Kidney tubule cell (primary cell): Measurements from ENCODE around the gene TRIM2.
"Not testable (repeated sequence)": the region's sequence is repeated elsewhere in the genome, so short reads cannot be mapped to it uniquely, and the experiment has no call there.

Experiments
- DNase-seq: peaks from one replicate; pipeline ENCODE4 v3.0.0-alpha.2; 2018; ENCODE audit warnings: low spot score

The TRIM2 gene

DNA sequence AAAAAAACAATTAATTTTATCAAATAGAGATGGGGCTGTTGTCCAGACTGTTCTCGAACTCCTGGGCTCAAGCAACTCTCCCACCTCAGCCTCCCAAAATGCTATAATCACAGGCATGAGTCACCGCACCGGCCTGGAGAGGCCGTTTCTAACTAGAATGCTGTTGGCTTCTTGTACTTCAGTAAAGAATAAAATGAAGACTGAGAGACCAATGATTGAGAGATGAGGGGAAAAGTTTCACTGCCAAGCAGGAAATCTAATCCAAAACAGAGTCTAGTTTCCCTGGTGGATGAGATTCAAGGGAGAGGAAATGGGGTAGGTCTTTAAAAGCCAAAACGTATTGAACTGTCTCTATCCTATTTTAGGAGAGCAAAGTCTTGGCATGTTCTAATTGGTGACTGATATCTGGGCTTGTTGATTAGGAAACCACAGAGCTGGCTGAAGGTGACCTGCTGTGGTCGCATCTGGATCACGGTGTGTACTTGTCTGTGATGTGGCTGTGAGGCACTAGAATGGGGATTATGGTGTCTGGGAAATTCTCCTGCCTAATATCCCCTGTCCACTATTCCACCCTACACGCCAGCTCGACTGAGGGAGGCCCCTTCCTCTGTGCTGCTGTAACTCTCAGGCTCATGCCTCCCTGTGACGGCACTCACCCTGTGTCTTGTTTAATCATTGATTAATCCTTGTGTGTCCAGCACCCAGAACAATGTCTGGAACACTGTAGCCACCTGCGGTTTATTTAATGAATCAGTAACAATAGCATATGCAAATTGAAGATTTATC, 15.0 kb upstream of the TRIM2 start:
- peak; percentile 91 for DNase-seq

DNA sequence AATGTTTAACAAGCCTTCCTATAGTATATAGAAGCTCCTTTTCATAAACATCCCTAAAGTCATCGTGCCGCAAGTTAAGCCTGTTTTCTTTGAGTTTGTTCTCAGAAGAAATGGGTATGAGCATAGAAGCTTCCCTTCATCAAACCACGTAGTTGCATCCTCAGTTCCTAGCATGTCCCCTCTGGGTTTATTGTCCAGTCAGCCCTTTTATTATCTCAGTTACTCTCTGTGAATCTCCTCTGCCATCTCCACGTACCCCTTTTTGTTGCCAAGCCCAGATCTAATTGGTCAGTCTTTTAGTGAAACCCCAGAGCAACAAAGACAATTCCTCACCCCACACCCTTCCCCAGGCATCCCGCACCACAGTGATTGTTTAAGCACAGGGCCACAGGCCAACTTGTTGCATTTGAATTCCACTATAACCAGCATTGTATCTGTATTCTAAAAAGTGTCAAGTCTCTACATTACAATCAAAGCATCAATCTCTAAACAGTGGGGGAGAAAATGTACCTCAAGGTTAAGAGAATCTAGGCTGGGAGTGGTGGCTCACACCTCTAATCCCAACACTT, 12.4 kb upstream of the TRIM2 start:
- no peak for DNase-seq

GRCh38 chr4:153197301-153197700, 6.9 kb upstream of the TRIM2 start:
- DNase-seq = no peak

- no peak for DNase-seq
Measured at GRCh38 chr4:153198719-153199118, 5.5 kb upstream of the TRIM2 start.

DNA sequence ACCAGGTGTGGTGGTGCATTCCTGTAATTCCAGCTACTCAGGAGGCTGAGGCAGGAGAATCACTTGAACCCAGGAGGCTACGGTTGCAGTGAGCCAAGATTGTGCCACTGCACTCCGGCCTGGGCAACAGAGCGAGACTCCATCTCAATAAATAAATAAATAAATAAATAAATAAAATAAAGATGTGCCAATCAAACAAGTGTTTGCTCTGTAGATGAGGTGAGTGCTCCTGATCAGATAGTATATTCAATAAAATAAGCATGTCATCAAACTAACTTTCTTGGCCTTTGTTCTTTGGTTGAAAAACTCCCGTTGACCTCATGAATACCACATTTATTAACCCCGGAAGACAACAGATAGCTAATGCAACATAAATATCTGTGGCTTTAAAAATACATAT, 497 bp upstream of the TRIM2 start:
- not testable (repeated sequence) for DNase-seq

GRCh38 chr4:153204728-153205648, 745 bp downstream of the TRIM2 start:
- peak; percentile 87 for DNase-seq

DNA sequence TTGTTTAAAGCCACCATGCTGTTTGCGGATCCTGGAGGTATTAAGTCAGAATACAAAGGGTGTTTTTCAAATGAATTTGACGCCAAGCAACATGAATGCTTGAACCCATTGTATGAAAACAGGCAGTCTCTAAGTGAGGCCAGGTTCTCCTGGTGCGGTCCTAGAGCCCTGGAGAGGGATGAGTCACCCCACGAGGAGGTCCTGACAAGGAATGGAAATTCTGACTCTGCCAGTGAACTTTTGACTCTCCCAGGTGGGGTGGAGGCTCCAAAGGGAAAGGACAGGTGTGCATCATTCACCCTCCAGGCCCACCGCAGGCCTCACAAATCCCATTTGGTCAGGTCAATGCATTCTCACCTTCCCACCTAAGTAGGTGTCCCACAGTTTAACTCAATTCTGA, 1.5 kb downstream of the TRIM2 start:
- peak; percentile 92 for DNase-seq

- DNase-seq = no peak
Measured at GRCh38 chr4:153206534-153206933, 2.3 kb downstream of the TRIM2 start.

DNA sequence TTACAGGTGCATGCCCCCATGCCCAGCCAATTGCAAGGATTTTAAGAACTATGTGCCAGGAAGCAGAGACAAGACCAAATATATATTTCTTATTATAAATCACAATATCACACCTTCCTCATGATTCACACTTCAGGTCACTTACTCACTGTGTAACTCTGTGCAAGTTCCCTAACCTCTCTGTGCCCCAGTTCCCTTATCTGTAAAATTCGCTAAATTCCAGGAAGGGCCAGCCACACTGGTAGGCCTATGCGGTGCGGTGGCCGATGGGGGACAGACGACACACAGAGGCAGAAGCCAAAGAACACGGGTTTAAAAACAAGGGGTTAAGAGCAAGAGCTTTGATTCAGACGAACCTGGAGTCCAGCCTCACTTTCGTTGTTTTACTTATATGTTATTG, 2.8 kb downstream of the TRIM2 start:
- DNase-seq = no peak

GRCh38 chr4:153207567-153207966, 3.3 kb downstream of the TRIM2 start:
- peak; percentile 57 for DNase-seq

DNA sequence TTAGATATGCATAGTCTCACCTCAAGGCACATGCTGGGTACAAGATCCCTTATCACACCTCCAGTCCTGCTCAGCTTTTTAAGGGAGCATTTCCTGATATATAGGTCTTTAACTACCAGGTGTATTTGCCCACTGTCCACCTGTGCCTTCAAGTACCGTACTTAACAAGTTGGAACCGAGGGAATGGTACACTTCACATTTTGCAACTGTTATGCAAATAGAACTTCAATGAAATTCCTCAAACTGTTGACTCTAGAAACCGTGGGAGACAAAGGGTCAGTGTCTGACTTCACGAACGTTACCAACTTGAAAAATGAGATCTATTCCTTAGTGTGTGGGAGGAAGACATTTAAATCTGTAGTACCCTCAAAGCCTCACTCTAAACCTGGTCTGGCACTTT, 5.2 kb downstream of the TRIM2 start:
- no peak for DNase-seq

DNA sequence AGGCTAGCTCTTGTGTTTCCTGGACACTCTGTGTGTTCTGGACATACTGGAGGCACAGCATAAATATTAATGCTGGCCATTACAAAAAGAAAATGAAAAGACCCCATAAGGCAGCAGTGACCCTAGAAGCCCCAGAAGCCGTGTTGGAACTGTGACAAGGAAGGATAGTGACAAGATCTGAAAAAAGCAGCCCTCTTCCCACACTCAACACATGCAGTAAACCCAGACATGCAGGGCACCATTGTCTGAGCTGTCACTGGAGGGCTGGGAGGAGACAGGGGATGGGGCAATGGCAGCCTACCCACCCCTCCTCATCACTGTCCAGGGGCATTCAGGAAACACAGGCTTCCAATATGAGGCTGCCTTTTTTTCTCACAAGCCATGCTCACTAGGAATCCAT, 6.5 kb downstream of the TRIM2 start:
- no peak for DNase-seq

DNA sequence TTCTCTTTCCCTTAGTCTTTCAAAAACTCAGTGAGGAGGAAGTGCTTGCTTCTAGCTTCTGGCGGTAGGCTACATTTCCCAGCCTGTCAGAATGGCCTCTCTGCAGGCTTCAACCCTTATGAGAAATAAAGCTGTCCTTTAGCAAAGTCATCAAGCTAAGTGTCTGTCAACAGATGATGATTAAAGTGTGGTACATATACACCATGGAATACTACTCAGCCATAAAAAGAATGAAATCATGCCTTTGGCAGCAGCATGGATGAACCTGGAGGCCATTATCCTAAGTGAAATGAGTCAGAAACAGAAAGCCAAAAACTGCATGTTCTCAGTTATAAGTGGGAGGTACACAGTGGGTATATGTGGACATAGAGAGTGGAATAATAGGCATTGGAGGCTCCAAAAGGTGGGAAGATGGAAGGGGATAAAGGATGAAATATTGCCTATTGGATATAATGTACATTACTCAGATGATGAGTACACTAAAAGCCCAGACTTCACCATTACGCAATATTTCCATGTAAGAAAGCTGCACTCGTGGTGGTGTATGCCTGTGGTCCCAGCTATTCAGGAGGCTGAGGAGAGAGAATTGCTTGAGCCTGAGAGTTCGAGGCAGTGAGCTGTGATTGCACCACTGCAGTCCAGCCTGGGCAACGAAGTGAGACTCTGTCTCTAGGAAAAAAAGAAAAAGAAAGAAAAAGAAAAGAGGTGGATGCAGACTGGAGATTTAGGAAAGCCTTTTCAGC, 7.9 kb downstream of the TRIM2 start:
- peak; percentile 30 for DNase-seq

DNA sequence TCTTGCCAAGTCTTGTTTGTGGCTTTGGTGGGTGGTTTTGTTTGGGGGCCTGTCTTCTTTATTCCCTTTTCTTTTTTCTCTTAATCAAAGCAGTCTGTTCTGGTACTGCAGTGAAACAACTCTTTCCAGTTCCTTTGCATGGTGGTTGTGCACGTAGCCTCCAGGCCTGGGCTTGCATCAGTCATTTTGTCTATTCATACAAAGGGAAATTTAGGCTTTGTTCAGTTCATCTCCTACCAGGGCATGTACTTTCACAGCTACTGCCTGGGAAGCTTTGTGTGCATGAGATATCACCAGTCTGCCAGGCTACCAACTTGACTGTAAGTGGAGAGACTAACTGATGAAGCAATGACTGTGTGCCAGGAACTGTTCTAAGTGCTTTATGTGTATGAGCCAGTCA, 8.5 kb downstream of the TRIM2 start:
- DNase-seq = no peak

DNA sequence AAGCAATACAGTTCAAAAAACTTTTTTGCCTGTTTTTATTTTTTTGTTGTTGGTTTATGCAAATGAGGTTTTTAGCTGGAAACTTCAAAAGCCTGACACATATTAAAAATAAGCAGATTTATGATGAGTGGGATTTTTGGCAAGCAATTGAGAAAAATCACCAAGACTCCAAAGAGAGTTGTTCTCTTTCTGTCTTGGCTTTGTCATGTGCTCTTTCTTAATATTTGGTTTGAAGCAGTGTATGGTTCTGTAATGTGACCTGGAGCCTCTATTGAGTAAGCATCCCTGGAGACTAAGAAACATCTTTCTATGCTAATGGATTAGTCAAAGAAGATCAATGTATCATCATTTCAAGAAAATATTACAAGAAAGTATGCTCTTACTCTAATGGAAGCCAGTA, 11.7 kb downstream of the TRIM2 start:
- no peak for DNase-seq

DNA sequence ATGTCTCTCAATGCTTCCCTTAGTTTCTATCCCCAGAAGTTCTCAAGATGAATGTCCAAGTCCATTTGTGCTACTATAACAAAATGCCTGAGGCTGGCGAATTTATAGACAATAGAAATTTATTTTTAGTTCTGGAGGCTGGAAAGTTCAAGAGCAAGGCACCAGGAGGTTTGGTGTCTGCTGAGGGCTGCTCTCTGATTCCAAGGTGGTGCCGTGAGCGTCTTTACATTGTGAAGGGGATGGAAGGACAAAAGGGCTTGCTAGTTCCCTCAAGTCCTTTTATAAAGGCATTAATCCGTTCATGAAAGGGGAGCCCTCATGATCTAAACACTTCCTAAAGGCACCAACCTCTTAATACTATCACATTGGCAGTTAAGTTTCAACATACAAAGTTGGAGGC, 12.3 kb downstream of the TRIM2 start:
- no peak for DNase-seq

DNA sequence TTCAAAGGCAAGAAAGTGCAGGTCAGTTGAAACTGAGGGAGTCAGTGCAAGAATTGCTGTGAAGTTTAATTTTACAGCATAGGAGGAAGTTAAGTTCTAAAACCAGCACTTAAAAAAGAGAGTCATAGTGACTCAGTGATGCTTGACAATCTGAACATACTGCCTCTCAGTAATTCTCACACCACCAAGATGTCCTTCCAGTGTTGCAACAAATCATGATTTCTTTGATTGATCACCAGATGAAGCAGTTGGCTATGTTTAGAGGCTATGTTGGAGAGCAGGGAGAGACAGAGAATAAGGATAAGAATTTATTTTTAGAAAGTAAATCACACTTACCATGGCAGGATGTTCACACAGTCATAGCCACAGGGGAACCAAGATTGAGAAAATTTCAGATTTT, 13.2 kb downstream of the TRIM2 start:
- DNase-seq = peak; percentile 57

GRCh38 chr4:153218961-153219360, 14.7 kb downstream of the TRIM2 start:
- no peak for DNase-seq

- DNase-seq = no peak
Measured at GRCh38 chr4:153220682-153221395, 16.6 kb downstream of the TRIM2 start.

DNA sequence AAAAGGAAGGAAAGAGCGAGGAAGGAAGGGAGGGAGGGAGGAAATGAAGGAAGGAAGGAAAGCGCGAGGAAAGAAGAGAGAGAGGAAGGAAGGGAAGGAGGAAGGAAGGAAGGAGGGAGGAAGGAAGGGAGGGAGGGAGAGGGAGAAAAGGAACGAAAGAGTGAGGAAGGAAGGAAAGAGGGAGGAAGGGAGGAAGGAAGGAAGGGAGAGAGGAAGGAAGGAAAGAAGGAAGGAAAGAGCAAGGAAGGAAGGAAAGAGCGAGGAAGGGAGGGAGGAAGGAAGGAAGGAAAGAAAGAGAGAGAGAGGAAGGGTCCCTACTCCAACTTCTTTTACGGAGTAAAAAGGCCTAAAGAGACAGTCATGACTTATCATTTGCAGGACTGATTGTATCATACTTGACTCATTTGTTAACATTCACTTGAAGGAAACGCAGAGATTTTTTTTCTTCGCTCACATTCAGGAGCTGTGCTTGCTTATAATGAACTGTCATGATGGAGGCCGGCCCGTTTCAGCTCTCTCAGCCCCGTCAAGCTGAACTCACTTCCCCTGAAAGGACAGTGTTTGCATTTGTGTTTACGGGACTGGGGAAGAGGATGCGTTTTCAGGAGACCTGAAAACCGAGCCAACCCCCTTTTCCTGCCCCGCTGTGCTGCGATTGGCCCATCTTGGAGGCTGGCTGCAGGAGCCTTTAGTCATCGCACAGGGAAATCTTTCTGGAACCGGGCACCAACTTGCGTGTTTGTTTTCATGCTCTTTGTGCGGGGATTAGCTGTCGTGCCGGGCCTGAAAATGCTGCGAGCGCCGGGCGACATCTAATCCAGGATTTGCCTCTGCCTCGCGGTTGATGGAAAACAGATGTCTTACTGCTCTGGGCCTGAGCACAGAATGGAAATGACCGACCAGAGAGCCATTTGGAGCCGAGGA, 17.8 kb downstream of the TRIM2 start:
- DNase-seq = peak; percentile 79
